Fibroblast of skin of abdomen (primary cell): ENCODE data around the gene NDRG2. TPM values are rescaled to one million over a fixed set of nuclear protein-coding genes. Genes with fewer than 3 reads are reported as not detected.

ENCODE experiments used
- DNase-seq: peaks from one replicate; pipeline ENCODE4 v3.0.0-alpha.2; 2013
- polyA plus RNA-seq, 2 experiments: library from polyadenylated mRNA; unstranded; fragments of 120-200 nt; gene quantifications; one replicate each; pipeline ENCODE4 v1.2.1, GENCODE V29; 2013; ENCODE audit not compliant: insufficient read length in 2 of 2

NDRG2 gene
- polyA plus RNA-seq (2013, experiment 1 of 2; ENCODE audit: insufficient read length), result 5.7 TPM
- polyA plus RNA-seq (2013, experiment 2 of 2; ENCODE audit: insufficient read length), result 5.4 TPM

DNA sequence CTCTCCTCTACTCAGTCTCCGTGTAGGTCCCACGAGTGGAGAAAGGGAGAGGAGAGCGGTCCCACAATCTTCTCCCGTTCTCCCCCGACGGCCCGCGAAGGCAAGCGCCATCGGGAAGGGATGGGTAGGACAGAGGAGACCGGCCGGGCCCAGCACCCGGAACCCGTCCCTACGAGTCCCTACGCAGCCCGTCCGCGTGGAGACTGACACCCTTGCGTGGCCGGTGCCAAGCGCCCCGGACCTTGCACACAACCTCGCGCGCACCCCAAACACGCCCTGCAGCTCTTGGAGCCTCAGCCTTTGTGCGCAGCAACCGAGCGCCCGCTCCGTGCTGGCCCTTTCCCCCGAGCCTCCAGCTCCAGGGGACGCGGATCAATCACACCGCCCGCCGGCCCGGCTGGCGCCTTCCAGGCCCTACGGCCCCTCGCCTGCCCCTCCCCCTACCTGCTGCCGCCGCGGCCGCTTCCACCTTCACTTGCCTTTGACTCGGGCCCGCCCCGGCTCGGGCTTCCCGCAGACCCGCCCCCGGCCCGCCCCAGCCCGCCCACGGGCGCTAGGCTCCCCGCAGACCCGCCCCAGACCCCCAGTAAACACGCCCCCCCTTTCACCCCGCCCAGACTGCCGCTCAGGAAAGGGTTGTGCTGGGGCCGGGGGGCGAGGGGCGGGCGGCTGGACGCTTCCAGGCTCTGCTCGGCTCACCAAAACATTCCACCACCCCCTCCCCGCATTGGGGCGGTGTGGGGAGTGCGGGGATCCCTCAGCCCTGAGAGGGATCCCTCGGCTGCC, at the start of gene NDRG2:
Gene NDRG2 (minus strand): TSS at position 477 of the 786 bp plus-strand sequence. CDS start 1,746 bp downstream, outside the sequence.
- peak; percentile 23 for DNase-seq

DNA sequence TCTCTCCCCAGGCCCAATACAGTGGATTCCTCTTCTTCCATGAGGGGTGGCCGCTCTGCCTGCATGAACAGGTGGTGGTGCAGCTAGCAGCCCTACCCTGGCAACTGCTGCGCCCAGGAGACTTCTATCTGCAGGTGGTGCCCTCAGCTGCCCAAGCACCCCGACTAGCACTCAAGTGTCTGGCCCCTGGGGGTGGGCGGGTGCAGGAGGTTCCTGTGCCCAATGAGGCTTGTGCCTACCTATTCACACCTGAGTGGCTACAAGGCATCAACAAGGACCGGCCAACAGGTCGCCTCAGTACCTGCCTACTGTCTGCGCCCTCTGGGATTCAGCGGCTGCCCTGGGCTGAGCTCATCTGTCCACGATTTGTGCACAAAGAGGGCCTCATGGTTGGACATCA, 49.1 kb upstream of the NDRG2 start:
- DNase-seq, result no peak

DNA sequence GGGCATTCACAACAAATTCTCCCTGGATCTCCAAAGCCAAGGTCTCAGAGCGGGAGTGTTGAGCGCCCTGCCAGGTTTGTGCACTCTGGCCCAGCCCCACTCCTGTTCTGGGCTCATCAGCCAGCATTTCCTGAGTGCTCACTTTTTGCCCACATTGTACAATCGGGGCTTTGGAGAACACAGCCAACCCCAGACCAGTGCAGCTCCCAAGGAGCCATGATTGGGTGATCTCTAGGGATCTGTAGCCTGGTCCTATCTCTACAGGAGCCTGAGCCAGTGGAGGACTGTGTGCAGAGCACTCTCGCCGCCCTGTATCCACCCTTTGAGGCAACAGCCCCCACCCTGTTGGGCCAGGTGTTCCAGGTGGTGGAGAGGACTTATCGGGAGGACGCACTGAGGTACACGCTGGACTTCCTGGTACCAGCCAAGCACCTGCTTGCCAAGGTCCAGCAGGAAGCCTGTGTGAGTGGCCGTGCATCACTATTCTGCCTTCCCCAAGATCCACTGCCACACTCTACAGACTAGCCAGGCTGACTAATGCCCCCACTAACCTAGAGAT, 48.0 kb upstream of the NDRG2 start:
- DNase-seq, result no peak

DNA sequence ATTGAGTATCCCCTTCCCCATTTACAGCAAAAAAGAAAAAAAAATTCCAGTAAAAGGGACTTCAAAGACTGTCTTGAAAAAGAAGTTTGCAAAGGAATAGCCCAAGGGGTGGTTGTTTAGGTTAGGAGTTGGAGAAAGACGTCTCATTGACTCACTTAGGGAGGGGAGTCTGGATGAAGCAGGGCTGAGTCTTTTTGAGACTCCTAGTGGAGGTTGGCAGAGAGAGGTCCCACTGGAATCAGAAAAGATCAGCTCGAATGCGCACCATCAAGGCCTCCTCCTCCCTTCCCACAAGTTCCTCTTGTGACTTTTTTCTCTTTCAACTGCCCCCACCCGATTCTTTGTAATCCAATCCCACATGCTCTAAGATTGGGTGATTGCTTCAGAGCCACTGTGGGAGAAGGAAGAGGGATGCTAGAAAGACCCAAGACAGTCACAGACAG, 47.2 kb upstream of the NDRG2 start:
- DNase-seq, result peak; percentile 81

DNA sequence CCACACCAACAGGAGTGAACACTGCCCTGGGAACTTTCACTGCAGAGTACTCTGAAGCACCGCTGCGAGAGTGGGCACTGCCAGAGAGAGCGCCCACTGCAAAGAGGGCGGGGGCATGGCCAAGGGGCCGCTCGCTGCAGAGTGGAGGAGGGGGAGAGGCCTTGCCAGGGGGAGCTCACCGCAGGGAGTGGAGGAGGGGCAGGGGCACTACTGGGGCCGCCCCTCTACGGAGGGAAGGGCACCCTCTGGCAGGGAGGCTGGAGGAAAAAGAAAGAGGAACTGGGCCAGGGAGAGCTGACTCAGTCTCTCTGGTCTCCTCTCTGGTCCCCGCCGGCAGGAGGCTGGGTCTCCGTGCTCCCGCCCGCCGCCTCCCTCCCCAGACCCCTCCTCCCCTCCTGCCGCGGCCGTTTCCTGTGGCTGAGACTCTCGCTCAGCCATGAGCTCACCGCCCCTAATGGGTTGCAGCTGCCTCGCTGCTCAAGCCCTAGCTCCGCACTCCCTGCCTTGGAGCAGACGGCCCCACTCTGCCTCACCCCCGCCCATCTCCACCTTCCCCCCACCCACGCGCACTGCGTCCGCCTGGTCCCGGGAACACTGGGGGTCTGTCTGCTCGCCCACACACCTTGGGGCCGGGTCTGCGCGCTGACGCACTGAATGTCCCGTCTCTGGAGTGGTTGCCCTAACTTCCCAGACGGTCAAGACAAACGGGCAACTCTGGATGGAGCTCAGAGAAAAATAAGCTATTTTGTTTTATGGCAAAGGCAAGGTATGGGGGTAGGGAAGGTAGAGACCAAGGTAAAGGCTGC, 46.6 kb upstream of the NDRG2 start:
- peak; percentile 97 for DNase-seq

DNA sequence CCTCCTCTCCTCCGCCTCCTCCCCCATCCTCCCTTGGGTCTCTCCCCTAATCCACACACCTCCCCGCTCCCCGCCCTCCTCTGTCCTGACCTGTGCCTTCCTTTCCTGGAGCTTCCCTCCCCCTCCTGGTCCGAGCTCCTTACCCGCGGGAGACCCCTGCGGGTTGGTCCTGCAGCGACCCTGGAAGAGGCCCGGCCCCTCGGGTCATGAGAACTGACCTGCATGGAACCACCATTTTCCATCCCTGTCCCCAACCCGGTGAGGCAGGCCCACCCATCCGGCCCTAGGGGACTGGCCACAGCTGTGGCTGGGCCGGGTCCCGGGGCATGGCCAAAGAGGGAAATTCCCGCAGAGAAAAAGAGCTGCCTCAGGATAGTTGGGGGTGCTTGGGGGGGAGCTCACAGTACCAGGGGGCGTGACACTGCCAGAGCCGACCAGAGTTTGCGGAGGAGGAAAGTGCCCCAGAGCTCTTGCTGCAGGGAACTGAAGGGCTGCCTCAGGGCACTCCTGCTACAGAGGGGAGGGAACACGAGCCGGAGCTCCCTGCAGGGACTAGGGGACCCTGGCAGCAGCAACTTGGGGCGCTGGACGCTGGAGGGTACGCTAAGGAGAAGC, 45.9 kb upstream of the NDRG2 start:
- peak; percentile 49 for DNase-seq

DNA sequence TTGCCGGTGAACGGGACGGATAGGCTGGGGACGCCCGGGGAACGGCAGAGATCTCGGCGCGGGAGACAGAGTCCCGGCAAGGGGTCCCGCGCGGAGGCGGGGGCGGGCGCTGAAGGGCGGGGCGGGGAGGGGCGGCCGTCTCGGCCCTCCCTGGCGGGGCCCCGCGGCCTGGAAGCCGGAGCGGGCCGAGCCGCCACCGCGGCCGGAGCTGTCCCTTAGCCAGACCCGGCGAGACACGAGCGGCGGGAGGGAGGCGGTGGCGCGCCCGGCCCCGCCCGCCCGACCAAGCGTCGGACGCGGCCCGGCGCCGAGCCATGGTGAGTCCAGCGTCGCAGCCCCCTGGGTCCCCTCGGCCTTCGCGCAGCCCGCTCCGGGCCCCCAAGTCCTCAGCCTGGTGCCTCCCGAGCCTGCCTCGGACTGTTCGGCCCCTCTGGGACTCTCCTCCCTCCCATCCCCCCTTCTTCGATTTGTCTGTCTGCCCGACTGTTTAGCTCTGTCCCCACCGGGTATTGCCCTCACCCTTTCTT, 45.3 kb upstream of the NDRG2 start, which contains the start of gene ARHGEF40:
Gene ARHGEF40 (plus strand): TSS at position 222 of the 527 bp plus-strand sequence. CDS start 93 bp downstream, at position 315.
- DNase-seq, result peak; percentile 62

DNA sequence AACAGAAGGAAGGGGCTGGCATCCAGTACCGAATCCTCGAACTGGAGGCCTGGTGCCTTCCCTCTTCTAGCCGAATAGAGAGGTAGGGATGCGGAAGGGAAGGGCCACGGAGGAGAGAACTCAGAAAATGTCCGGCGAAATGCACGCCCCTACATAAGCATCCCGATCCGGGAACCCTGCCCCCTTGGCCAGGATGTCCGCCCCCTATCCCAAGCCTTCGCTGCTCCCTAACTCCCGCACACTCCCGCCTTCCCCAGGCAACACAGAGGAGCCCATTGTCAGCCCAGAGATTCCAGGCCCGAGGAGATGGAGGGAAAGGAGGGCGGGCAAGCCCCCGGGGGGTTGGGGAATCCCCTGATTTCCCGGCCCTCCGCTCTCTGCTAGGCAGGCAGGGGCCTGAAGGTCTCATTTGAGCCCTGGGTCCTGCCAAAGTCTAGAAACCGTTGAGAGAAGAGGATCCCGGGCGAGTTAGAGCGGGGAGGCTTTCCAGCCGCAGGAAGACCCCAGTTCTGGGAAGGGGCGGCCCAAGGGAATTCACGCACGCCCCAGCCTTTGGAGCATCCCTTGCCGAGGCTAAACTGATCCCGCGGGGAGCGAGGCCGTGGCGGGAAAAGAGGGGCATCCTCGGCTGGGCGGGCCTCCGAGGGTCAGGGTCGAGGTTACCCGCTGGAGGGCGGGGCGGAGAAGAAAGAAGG, 44.7 kb upstream of the NDRG2 start:
- DNase-seq, result peak; percentile 54

DNA sequence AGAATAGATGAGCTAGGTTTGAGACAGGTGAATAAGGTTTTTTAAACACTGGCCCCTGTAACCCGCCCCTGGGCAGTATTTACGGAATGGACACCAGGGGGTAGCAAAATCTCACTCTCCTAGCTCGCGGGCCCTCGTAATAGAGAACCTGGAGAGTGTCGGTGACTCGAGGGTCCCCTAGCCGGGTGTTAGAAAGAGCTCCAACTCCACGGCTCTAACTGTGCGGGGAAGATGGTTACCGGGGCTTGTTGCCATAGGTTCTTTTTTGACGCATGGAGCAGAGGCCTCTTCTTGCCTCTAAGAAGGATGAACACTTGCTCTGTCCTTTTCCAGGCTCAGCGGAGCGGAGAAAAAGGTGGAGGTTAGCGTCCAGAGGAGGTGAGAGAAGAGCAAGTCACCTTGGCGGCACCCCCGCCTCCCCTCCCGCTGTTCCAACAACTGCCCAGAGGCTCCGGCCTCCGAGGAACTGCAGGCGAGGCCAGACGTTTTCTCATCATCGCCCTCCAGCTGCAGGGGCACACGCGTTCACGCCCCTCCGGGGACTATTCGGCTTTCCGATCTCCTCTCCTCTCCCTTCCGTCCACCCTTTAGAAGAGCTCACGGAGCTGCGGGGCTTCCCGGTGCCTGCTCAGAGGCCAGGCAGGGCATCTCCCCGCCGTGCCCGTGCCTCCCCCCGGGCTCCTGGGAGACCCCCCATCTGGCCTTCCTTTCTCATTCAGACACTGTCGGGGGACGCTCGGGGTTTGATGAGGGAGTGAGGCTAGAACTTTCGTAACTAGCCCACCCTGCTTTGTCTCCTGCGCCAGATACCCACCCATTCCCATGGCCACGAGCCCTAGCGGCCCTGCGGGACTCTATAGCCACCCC, 43.9 kb upstream of the NDRG2 start:
- peak; percentile 63 for DNase-seq

DNA sequence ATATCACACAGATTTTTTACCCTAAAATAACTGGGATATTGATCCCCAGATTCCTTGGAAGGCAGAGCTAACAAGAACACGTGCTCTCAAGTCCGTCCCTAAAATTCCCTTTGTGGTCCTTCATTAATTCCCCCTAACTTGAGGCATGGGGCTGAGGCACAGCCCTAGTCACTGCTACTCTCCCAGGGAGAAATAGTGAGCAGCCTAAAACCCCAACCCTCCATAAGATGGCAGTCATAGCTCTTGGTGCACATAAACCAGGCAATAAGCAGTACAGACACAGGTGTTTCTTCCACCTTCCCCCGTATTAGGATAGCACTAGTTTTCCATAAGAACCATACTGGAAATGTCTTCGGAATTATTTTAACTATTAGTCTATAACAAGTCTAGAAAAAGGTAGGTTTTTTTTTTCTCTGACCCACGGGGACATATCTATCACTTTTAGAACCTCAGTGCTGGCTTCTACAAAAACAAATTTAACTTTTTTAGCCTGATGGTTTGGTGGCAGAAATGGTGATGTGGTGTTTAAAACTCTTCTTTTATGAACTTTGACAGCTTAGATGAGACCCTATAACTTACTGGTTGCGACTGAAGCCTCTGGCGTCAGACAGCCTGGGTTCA, 42.1 kb upstream of the NDRG2 start:
- DNase-seq, result no peak

DNA sequence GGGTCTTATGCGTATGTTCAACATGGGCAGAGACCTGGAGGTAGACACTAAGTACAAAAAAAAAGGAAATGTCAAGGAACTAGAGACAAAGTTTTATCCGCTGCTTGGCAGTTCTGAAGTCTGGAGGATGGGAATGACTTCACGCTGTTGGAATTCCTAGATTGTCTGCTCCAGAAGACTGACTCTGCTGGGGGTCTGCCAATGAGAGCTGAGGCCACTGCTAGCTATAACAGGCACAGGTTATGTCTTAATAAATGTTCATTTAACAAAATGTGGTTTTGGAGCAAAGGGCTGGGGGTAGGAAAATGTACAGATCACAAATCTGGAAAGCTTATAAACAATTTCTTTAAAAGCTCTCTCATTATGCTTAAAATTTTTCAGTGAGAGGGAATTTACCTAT, 38.6 kb upstream of the NDRG2 start:
- peak; percentile 93 for DNase-seq

DNA sequence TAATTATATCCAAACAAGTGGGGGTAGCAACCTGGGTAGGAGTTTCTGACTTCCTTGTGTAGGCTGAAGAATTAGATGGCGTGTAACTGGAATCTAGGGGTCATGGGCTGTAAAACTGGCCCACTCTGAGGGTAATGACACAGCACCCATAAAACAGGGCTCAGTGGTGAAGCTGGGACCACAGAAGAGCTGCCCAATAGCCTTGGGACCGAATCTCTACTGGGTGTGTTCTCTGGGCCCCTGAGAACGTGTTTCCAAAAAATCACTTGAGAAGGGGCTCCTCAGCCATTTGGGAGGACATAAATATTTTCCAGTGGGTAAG, 36.4 kb upstream of the NDRG2 start:
- DNase-seq, result no peak

DNA sequence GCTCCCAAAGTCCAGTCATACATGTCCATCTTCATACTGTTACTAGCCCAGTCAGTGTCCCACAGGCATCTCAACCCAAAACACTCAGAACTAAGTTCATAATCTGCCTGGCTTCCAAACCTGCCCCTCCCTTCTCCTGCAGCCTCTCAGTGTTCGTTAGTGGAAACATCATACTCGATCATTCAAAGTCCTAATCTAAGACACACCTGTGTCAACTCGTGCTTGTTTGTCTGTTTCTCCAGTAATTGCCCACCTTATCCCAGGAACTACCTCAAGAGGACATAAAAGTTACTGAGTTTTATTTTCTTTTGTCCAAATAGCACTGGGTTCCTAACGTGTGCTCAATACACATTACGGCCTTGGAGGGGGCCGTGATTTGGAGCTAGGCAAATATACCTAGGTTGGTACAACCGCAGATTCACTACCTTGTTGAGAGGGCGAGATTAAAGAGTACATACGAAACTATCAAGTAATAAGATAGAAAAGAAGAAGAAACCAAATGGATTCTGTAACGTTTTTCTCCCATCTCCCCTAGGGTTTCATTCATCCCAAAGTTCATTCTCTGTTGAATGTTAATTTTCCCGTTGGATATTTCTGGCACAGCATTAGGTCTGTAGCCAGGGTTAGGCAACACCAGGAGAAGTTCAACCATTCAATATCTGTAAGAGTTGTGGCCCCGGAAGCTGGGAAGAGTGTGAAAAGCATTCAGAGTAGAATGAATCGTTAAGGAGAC, 35.9 kb upstream of the NDRG2 start:
- no peak for DNase-seq

DNA sequence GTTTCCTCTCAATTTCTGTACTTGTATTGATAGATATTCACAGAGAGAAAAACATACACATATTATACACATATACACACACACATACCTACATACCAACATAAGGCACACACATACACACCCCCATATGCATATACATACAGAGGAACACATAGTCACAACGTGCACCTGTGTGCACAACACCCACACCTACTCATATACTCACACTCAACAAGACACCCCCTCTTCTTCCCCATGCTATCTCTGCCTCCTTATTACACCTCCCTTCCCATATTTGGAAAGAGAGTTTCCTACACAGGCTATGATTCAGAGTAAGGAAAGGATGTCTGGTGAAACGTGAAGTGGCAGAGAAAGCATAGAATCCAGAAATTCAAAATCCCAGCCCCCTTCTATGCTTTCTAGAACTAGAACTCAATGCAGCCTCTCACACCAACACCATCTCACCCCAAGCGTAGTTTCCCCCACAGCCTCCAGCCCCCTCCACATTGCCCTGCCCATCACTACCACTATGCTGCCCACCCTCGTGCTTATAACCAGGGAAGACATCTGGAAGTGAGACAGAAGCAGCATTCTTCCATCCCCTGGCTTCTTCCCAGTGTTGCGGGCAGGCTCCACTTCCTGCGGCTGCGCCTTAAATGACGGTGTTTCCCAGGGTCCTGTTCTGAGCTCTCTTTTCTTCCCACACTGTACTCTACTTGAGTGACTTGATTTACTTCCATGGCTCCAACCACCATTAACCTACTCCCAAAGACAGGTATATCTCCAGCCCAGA, 35.2 kb upstream of the NDRG2 start:
- DNase-seq, result peak; percentile 48

DNA sequence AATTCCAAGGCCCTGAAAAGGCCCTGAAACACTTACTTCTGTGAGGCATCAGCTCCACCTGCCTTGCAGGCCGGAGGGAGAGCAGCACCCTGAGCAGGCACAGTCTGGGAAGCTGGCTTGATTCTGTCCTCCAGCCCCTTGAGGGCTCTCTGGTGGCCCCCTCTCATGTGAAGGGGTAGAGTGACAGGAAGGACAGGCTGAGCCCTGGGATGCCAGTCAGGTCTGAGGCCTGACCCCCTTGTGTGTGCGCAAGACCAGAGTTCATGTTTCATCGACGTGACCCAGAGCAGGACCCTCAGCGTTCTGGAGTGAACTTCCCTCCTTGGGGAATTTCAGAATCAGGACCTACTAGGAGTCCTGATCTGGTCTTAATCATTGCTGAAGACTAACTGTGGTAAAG, 34.0 kb upstream of the NDRG2 start:
- DNase-seq, result no peak

DNA sequence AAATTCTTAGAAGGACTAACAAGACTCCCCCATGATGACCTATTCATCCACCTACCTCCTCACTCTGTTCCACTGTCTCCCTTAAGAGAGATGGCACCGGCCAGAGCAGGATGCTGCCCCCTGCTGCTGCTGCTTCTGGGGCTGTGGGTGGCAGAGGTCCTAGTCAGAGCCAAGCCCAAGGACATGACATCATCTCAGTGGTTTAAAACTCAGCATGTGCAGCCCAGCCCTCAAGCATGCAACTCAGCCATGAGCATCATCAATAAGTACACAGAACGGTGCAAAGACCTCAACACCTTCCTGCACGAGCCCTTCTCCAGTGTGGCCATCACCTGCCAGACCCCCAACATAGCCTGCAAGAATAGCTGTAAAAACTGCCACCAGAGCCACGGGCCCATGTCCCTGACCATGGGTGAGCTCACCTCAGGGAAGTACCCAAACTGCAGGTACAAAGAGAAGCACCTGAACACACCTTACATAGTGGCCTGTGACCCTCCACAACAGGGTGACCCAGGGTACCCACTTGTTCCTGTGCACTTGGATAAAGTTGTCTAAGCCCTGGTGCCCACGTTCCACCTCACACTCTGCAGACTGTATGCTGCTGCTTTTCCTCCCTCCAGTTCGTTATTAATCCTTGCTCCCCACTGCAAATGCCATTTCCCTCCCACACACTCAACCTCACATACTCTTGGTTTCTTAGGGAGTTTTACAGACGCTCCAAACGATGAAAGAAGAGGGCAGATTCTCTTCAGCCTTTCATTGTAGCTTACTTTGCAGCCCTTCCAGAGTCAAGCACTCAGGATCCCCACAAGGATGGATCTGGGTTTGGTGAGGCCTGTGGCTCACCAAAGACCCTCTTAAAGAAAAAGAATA, 33.2 kb upstream of the NDRG2 start, which contains the start of gene RNASE8:
Gene RNASE8 (plus strand): TSS at position 20 of the 873 bp plus-strand sequence. CDS start 71 bp downstream, at position 91.
- peak; percentile 23 for DNase-seq

DNA sequence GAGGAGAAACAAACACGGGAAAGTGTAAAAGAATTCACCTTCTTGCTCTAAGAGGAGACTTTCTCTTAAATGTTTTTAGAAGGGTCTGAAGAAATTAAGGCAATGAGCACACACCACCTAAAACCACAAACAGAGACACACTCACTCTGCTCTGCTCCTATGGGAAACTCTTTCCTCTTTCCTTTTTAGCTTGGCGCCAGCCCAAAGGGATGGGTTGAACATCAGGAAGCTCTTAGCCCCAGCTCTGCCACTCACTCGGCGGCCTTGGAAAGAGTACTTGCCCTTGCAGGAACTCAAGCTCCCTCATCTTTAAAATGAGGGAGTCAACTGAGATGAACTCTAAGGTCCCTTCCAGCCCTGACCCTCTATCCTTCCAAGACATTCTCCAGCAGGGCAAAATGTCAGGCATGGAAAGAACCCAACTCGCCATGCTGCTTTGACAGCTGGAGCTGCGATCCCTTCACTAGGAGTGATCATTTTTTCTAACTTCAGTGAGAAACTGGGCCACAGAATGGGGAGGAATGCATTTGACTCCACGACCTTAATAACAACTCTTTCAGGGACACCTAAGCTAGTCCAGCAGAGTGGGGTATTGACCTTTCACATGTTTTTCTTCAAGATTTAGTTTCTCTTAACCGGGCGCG, 31.8 kb upstream of the NDRG2 start:
- peak; percentile 69 for DNase-seq
